HG03575 (cell line): ENCODE data around the gene FGF22.

Experiments used
- ATAC-seq: cut with Tn5 transposase; IDR thresholded peaks from one replicate; pipeline ENCODE4 v1.9.1; 2021; ENCODE audit not compliant: unreplicated experiment, insufficient number of reproducible peaks, low FRiP score; ENCODE audit errors: extremely low read depth

FGF22 gene

DNA sequence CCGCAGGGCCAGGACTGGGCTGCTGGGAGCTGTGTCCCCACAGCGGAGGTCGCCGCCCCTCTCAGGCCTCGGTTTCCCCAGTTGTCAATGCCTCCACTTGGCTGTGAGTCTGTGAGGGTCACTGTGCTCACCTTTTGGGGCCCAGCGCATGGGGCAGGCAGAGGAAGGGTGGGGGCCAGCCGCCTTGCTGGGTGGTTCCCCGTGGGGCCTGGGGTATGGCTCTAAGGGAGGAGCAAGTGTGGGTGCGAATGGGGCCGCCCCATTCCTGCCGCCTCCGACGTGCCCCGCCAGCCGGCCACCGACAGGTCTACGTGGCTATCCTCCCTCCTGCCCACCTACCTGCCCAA lies 800 bp upstream of the FGF22 start:
- ATAC-seq: no peak

DNA sequence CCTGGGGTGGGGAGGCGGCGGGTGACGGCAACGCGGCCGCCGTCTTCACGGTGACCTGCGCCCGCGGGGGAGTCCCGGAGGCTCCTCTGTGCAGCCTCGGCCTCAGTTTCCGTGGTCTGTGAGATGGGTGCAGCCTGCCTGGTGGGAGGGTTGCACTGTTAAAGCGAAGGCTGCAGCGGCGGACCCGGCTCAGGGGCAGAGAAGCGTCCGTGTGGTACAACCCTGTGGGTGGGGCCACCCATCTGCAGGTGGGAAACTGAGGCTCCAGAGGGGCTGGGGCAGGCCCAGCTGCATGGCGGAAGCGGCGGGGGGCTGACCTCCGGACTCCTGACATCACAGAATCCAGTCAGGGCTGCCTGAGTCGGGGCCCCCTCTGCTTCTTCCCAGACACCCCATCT lies 481 bp downstream of the FGF22 start:
- ATAC-seq: no peak

DNA sequence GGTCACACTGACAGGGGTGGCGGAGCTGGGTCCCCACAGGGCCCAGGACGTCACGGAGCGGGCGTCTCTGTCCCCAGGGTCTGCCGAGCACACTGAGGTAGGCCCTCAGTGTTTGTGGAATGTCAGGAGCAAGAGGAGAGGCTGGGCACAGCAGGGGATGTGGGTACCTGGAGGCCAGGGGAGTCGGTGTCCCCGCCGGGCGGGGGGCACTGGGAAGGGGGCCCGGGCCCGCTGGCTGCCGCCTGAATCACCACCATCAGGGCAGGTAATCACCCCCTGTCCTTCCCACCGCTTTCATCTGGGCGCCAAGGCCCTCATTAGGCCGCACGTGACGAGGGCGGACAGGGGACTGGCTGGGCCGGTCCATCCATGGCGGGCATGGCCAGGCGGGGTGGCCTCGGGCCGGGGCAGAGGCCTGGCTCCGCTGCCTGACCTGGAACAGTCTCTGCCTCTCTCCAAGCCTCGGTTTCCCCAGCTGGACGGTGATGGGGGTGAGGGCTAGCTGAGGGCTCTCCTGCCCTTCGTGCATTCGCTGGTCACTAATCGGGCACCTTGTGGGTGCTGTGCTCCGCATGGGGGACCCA lies 1.0 kb downstream of the FGF22 start:
- no peak for ATAC-seq

DNA sequence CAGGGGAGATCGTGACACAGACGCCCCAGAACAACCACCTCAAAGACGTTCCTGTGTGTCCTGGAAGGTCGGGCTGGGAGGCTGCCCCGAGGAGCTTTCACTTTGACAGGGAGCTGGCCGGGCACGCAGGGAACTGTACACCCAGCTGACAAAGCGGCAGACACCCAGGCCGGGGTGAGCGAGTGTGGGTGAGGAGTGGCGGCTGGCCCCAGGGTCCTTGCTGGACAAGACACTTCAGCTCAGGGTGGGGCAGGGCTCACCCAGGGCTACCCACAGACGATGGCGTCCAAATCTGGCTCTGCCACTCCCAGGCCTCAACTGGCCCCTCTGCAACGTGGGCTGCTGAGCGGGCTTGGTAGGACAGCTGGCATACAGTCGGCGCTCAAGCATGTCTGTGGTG lies 2.0 kb downstream of the FGF22 start:
- no peak for ATAC-seq

DNA sequence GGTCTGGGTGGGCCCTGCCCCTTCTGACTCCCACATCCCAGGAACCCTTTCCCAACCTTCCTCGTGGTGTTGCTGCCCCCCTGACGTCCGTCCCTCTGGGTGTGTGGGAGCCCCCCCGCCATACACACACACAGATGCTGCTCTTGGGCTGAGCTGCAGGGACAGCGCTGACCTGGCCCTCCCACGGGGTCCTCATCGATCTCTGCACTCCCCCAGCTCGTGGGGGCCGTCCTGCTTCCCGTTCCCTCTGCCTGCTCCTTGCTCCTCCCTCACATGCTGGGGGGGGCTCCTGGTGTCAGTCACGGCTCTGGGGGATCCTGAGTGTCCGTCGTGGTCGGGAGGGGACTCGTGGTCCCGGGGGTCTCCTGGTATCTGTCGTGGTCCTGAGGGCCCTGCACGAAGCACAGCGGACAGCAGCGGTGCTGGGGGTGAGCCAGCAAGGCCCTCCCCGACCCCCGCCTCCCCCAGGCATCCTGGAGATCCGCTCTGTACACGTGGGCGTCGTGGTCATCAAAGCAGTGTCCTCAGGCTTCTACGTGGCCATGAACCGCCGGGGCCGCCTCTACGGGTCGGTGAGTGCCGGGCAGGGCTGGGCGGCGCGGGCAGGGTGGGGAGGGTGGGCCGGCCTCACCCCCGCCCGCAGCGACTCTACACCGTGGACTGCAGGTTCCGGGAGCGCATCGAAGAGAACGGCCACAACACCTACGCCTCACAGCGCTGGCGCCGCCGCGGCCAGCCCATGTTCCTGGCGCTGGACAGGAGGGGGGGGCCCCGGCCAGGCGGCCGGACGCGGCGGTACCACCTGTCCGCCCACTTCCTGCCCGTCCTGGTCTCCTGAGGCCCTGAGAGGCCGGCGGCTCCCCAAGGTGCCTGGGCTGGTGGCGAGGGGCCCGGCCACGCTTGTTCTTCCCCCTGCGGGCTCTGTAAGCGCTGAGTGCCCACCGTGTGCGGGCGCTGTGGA lies 3.4 kb downstream of the FGF22 start:
- ATAC-seq: no peak

DNA sequence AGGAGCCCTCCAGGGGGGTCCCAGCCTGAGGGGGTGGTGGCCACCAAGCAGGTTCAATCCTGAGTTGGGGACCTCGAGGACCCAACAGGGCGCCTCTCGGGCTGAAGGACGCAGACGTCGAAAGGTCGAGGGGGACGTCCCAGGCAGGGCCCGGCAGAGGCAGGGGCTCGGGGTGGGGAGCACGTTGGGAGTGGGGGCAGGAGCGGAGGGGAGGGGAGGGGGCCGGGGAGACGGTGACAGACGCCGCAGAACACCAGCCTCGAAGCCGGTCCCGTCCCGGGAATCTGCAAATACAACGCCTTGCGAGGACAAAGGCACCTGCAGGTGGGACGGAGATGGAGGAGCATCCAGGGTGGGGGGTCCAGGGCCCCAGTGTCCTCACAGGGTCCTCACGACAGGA lies 4.1 kb downstream of the FGF22 start:
- no peak for ATAC-seq

DNA sequence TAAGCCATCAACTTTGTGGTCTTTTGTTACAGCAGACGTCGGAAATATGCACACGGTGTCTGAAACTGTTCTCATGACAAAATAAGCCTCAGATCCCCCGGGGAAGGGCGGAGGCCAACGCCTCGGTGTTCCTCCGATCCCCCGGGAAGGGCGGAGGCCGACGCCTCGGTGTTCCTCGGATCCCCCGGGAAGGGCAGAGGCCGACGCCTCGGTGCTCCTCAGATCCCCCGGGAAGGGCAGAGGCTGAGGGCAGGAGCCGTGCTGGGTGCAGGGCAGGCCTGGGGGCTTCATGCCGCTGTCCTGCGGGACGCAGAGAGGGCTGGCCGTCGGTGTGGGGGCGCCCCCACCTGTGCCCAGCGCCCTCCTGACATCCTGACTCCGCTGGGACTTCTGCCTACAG lies 4.7 kb downstream of the FGF22 start:
- no peak for ATAC-seq

DNA sequence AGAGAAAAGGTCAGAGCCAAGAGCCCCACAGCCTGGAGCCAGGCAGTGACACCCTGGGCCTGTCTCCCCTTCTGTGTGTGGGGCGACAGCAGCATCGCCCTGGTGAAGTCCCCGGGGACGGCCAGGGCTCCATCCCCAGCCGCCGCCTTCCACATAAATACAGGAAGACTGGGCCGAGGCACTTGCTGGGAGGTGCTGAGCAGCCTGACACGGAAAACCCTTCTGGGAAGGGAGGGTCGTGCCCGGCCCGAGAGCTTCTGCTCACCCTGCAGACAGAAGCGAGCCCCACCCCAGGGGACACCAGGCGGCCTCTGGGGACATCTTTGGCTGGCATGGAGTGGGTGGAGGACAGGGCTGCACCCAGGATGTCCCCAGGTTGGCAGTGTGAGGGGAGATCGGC lies 5.1 kb downstream of the FGF22 start:
- no peak for ATAC-seq

DNA sequence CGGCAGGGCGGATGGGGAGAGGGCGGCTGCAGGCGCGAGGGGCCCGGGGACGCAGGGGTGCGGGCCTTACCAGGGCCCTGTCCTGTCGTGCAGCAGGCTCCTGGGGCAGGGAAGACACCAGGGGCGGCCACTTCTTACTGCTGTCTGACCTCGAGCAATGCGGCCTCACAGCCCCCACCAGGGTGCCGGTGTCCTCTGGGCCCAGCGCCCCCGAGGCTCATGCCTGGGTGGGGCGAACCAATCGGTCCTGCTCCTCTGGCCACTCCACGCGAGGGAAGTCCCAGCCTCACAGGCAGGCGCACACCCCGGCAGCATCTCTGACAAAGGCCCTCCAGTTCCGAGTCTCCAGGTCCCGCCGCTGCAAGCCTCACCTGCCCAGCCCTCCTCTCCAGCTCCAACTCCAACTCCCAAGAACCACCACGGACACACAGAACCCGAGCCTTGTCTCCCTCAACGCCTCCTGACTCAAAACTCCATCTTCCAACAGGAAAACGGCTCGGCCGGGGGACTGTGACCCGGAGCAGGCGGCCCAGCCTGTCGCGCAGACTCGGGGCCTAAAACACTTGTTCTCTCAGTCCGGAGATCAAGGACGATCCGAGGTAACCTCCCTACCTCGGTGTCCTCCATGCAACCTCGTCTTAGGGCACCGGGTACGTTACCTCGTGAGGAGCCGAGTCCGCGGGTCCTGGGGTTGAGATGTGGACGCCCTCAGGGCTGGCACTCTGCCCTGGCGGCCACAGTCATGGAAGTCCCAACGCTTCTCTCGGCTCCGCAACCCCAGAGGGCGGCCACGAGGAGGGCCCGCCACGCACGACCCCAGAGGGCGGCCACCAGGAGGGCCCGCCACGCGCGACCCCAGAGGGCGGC lies 6.5 kb downstream of the FGF22 start:
- ATAC-seq: no peak

DNA sequence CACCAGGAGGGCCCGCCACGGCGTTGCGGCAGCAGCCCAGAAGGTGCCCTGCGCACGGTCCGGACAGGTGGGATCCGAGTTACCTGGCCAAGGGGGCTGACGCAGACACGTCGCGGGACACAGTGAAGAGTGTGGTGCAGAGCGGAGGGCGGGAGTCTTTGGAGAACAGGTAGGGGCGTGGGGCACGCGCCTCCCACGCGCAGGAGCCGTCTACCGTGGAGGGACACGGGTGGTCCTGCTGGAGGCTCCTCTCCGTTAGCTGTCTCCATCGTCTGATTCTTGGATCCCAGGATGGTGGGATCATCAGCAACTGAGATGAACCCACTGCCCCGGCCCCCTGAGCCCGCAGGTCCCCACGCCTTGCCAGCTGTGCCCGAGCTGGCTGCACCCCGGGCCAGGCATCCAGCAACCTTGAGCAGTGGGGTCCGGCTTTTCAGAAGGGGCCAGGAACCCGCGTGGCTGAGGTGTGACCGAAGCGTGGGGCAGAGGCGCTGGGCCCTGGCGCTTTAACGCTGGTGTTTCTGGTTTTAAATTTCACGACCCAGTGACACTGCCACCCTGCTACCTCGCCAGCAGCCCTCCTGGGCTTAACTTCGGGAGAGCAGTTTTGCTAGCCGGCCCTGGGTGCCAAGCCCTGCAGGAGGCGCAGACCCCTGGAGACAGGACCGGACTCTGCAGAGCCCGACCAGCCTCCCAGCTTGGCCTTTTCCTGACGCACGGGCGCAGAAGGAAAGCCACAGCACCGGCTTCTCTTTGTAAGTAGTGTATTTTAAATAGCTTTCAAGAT lies 7.3 kb downstream of the FGF22 start:
- no peak for ATAC-seq

DNA sequence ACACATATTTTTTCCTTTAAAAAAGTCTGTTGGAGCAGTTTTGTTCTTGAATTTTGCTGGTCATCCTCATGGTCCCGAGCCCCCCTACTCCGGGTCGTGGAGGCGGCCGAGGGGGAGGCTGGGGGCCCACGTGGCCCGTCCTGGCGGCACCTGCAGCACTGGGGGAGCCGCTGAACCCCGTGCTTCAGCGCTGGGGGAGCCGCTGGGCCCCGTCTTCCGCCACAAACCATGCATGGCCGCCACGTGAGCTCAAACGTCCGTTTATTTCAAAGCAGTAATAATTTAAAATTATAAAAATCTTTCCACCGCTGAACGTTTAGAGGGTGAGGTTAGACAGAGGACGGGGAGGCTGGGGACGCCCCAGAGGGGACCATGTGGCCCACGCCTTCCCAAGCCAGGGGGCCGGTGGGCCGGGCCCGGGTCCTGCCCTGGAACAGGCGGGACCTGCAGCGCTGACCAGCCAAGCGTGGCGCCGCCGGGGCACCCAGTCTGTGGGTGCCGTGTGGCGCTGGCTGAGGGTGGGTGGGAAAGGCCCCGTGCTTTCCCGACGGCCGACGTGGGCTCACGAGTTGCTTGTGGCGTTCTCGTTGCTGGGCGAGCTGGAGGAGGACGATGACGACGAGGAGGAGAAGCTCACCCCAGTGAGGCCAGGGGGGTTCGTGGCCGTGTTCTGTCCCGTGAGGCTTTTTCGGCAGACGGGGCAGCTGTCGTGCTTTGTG lies 8.0 kb downstream of the FGF22 start:
- no peak for ATAC-seq

DNA sequence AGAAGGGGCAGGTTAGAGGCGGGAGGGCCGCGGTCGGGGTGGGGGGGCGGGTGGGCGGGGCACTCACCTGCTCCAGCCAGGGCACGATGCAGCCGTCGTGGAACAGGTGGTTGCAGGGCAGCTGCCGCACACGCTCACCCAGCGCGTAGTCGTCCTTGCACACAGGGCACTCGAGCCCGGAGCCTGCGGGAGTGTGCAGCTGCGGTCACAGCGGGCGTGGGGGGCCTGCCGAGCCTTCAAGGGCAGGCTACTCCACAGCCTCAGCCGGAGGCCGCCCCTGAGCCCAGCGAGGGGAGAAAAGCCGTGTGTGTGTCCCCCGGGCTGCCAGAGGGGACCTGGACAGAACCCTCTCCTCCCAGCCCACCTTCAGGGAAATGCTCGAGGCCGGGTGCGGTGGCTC lies 8.6 kb downstream of the FGF22 start:
- no peak for ATAC-seq

DNA sequence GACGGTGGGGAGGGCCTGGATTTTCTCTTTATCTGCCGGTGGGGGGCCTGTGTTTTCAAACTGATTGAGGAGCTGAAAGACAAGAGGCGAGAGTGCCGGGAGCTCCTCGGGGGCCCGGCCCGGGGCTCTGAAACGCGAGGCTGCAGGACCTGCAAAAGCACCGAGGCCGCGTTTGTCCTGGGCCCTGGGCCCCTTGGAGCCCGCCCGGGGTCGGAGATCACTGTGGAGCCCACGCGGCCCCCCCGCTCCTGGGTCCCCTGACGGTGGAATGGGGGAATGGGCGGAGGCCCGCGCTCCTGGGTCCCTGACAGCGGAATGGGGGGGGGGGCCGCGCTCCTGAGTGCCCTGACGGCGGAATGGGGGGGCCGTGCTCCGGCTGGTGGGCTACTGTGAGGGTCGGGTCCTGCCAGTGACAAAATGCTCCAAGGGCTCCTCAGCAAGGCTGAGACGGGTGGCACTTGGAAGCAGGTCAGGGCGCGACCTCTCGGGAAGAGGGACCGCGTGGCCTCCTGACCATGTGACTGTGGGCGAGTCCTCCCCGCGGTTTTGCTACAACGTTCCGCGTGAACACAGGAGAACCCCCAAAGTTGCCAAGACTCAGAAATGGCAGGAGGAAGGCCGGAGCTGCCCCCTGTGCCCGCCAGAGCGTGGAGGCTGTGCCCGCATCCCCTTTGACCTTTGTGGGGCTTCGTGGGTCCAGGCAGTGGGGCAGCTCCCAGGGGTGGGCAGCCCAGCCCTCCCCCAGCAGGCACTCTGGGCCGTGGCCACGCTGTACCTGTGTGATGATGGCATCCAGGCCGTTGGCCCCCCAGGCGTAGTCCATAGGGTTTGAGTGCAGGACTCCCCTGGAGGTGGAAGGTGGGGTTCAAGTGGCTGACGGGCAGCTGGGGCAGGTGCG lies 9.5 kb downstream of the FGF22 start:
- ATAC-seq: no peak

DNA sequence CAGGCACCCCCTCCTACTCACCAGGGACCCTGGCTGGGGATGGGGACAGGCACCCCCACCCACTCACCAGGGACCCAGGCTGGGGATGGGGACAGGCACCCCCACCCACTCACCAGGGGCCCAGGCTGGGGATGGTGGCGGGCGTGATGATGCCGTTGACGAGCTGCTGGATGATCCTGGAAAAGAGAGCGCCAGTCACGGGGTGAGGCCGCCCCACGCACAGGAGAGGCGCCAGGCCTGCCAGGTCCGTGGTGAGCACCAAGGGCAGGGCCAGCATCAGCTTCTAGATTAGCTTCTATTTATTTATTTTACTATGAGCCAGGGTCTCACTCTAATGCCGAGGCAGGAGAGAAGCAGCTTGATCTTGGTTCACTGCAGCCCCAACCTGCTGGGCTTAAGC lies 10.4 kb downstream of the FGF22 start:
- no peak for ATAC-seq

DNA sequence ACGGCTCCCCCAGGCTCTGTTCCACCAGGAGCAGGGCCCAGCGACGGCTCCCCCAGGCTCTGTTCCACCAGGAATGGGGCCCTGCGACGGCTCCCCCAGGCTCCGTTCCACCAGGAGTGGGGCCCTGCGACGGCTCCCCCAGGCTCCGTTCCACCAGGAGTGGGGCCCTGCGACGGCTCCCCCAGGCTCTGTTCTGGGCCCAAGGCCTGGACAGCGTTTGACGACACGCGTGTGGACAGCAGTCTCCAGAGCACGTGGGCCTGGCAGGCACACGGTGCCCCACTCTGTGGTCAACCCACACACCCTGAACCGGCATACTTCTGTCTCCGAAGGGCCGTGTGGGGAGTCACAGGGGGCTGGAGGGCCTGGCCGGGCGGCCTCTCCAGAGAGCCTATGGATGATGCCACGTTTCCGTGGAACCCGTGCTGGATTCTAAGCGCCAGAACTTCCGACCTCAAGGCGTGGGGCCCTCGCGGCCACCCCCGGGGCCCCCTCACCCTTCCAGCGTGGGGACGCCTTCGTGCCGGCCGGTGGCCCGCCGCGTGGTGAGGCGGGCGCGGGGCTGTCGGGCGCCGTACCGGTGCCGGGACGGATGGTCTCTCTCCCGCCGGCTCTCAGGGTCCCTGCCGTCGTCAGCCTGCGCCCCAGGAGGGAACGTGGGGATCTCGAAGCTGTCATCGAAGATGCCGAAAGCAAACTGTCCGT lies 11.6 kb downstream of the FGF22 start:
- ATAC-seq: no peak

DNA sequence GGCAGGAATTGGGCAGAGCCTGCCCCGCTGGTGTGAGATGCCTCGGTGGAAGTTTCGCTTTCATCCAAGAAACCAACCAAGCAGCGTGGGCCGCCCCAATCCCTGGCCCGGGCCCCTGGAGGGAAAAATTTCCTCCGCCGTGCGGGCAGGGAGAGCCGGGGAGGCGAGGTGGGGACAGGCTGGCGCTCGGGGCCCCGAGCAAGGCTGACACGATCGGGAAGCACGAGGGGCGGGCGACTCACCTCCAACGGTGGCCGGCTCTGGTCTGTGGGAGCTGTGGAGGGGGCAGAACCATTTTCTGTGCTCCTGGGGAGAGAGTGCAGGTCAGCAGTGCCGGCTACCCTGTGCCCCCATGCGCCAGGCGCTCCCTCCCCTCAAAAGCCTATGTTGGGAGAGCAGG lies 12.3 kb downstream of the FGF22 start:
- ATAC-seq: no peak
